Measurements from ENCODE around the gene TMEM219.

Gene TMEM219

GRCh38 chr16:29988346-29989075 lies 26.6 kb downstream of the TMEM219 start (continued):
- TF ChIP-seq, protein P1, sequence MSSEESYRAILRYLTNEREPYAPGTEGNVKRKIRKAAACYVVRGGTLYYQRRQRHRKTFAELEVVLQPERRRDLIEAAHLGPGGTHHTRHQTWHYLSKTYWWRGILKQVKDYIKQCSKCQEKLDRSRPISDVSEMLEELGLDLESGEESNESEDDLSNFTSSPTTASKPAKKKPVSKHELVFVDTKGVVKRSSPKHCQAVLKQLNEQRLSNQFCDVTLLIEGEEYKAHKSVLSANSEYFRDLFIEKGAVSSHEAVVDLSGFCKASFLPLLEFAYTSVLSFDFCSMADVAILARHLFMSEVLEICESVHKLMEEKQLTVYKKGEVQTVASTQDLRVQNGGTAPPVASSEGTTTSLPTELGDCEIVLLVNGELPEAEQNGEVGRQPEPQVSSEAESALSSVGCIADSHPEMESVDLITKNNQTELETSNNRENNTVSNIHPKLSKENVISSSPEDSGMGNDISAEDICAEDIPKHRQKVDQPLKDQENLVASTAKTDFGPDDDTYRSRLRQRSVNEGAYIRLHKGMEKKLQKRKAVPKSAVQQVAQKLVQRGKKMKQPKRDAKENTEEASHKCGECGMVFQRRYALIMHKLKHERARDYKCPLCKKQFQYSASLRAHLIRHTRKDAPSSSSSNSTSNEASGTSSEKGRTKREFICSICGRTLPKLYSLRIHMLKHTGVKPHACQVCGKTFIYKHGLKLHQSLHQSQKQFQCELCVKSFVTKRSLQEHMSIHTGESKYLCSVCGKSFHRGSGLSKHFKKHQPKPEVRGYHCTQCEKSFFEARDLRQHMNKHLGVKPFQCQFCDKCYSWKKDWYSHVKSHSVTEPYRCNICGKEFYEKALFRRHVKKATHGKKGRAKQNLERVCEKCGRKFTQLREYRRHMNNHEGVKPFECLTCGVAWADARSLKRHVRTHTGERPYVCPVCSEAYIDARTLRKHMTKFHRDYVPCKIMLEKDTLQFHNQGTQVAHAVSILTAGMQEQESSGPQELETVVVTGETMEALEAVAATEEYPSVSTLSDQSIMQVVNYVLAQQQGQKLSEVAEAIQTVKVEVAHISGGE (tag by site-specific recombination; conservative IDR thresholded peaks at IDR 0.05; ENCODE audit: low read depth): no peak
- TF ChIP-seq ZFP37 (tag by site-specific recombination; IDR thresholded peaks at IDR 0.05) (no peak), ZNF518A (tag by site-specific recombination; conservative IDR thresholded peaks at IDR 0.05; ENCODE audit: low read depth) (no peak), ZNF274 (IDR thresholded peaks at IDR 0.05; ENCODE audit: low read length) (no peak), ZNF274 (tag by site-specific recombination; IDR thresholded peaks at IDR 0.05; ENCODE audit: borderline replicate concordance) (no peak)
- TF ChIP-seq, protein P2, sequence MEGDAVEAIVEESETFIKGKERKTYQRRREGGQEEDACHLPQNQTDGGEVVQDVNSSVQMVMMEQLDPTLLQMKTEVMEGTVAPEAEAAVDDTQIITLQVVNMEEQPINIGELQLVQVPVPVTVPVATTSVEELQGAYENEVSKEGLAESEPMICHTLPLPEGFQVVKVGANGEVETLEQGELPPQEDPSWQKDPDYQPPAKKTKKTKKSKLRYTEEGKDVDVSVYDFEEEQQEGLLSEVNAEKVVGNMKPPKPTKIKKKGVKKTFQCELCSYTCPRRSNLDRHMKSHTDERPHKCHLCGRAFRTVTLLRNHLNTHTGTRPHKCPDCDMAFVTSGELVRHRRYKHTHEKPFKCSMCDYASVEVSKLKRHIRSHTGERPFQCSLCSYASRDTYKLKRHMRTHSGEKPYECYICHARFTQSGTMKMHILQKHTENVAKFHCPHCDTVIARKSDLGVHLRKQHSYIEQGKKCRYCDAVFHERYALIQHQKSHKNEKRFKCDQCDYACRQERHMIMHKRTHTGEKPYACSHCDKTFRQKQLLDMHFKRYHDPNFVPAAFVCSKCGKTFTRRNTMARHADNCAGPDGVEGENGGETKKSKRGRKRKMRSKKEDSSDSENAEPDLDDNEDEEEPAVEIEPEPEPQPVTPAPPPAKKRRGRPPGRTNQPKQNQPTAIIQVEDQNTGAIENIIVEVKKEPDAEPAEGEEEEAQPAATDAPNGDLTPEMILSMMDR (tag by site-specific recombination; IDR thresholded peaks at IDR 0.05): no peak

DNA sequence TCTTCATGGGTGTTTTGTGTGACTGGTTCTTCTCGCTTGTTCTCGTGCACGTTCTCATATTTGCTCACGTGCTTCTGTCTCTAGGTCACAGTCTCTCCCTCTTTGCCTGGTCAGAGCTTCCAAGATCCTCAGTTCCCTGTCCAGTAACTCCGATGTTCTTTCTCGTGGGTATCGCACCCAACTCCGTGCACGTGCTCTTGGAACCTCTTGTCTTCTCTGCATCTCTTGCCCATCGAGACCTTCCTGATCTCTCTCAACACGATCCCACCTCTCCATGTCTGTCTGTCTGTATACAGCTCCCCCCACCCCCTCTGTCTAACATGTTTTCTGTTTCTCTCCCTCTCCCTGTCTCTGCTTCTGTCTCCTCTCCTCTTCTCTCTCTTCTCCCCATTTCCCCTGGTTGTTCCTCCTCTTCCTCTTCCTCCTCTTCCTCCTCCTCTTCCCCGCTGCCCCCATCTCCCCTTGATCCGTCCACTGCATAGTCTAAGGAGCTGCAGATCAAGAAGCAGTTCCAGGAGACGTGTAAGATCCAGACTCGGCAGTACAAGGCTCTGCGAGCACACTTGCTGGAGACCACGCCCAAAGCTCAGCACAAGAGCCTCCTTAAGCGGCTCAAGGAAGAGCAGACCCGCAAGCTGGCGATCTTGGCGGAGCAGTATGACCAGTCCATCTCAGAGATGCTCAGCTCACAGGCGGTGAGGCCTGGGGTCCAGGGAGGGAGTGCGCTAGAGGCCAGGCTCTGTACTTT lies 27.4 kb downstream of the TMEM219 start:
- Histone ChIP-seq H3K27ac (ENCODE audit: extremely low read depth, low read depth, low read length) (peak overlapping the region; percentile 19; the same call in 1 of the 2 replicates), H3K36me3 (ENCODE audit: control insufficient read depth in 2 of 2, insufficient read depth in 1 of 2, low read length in 2 of 2) (peaks cover 25 to 100% of the 10 kb centered on the region in 2 experiments), H3K4me1 (ENCODE audit: control insufficient read depth, insufficient read depth, low read length) (no peaks in the 10 kb centered on the region), H3K4me3 (ENCODE audit: low read depth, low read length) (no peak overlapping the region), H3K9me3 (ENCODE audit: control insufficient read depth, insufficient read depth, low read depth, low read length) (no peaks in the 10 kb centered on the region)
- POLR2A ChIA-PET: interaction anchor here (1.0 to 2.9 kb wide), 4 partner anchors 11 to 64 kb away, joined by 3 to 7 read pairs (median 4); partner anchors contain the start of genes KCTD13 and TMEM219
- CTCF ChIA-PET: interaction anchor here (0.5 to 1.8 kb wide), 7 partner anchors 13 to 420 kb away, joined by 3 to 6 read pairs (median 3); no protein-coding TSS in a partner anchor
- TF ChIP-seq, protein P3, sequence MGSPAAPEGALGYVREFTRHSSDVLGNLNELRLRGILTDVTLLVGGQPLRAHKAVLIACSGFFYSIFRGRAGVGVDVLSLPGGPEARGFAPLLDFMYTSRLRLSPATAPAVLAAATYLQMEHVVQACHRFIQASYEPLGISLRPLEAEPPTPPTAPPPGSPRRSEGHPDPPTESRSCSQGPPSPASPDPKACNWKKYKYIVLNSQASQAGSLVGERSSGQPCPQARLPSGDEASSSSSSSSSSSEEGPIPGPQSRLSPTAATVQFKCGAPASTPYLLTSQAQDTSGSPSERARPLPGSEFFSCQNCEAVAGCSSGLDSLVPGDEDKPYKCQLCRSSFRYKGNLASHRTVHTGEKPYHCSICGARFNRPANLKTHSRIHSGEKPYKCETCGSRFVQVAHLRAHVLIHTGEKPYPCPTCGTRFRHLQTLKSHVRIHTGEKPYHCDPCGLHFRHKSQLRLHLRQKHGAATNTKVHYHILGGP (tag by site-specific recombination; IDR thresholded peaks at IDR 0.05): no peak
- TF ChIP-seq ZNF239 (tag by site-specific recombination; IDR thresholded peaks at IDR 0.05) (no peak), ZNF600 (tag by site-specific recombination; IDR thresholded peaks at IDR 0.05) (peak; percentile 91), ZSCAN30 (tag by site-specific recombination; IDR thresholded peaks at IDR 0.05) (no peak), ZNF561 (tag by site-specific recombination; IDR thresholded peaks at IDR 0.05; ENCODE audit: borderline replicate concordance) (no peak), ZBTB17 (tag by site-specific recombination; IDR thresholded peaks at IDR 0.05) (peak; percentile 87), ZNF514 (tag by site-specific recombination; IDR thresholded peaks at IDR 0.05) (no peak), IKZF3 (tag by site-specific recombination; IDR thresholded peaks at IDR 0.05) (no peak), ZNF426 (tag by site-specific recombination; IDR thresholded peaks at IDR 0.05) (no peak), KLF1 (tag by site-specific recombination; IDR thresholded peaks at IDR 0.05) (no peak), ZNF701 (tag by site-specific recombination; IDR thresholded peaks at IDR 0.05) (no peak)
- TF ChIP-seq, protein P4, sequence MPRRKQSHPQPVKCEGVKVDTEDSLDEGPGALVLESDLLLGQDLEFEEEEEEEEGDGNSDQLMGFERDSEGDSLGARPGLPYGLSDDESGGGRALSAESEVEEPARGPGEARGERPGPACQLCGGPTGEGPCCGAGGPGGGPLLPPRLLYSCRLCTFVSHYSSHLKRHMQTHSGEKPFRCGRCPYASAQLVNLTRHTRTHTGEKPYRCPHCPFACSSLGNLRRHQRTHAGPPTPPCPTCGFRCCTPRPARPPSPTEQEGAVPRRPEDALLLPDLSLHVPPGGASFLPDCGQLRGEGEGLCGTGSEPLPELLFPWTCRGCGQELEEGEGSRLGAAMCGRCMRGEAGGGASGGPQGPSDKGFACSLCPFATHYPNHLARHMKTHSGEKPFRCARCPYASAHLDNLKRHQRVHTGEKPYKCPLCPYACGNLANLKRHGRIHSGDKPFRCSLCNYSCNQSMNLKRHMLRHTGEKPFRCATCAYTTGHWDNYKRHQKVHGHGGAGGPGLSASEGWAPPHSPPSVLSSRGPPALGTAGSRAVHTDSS (tag by site-specific recombination; IDR thresholded peaks at IDR 0.05): peak; percentile 90
- TF ChIP-seq, protein P5, sequence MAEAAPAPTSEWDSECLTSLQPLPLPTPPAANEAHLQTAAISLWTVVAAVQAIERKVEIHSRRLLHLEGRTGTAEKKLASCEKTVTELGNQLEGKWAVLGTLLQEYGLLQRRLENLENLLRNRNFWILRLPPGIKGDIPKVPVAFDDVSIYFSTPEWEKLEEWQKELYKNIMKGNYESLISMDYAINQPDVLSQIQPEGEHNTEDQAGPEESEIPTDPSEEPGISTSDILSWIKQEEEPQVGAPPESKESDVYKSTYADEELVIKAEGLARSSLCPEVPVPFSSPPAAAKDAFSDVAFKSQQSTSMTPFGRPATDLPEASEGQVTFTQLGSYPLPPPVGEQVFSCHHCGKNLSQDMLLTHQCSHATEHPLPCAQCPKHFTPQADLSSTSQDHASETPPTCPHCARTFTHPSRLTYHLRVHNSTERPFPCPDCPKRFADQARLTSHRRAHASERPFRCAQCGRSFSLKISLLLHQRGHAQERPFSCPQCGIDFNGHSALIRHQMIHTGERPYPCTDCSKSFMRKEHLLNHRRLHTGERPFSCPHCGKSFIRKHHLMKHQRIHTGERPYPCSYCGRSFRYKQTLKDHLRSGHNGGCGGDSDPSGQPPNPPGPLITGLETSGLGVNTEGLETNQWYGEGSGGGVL (tag by site-specific recombination; IDR thresholded peaks at IDR 0.05): no peak

All from HEK293 (cell line).